AG09309 (cell line): Measurements from ENCODE around the gene PDE9A.

Source experiments
- DNase-seq: peaks from one replicate; pipeline ENCODE4 v3.0.0-alpha.2; 2010; ENCODE audit warnings: low read depth
- H3K4me3 ChIP-seq: 2 replicates; pipeline ENCODE4 v1.5.1; 2011; ENCODE audit warnings: mild to moderate bottlenecking, low read depth, low read length, moderate library complexity; ENCODE audit not compliant: control insufficient read depth
- TF ChIP-seq, protein P1 (sequence below): IDR thresholded peaks from 2 replicates; pipeline ENCODE4 v1.5.1; 2011; ENCODE audit warnings: mild to moderate bottlenecking, low read depth, low read length, inconsistent platforms; ENCODE audit not compliant: insufficient read depth, control insufficient read depth; ENCODE audit errors: missing control alignments

Gene PDE9A

DNA sequence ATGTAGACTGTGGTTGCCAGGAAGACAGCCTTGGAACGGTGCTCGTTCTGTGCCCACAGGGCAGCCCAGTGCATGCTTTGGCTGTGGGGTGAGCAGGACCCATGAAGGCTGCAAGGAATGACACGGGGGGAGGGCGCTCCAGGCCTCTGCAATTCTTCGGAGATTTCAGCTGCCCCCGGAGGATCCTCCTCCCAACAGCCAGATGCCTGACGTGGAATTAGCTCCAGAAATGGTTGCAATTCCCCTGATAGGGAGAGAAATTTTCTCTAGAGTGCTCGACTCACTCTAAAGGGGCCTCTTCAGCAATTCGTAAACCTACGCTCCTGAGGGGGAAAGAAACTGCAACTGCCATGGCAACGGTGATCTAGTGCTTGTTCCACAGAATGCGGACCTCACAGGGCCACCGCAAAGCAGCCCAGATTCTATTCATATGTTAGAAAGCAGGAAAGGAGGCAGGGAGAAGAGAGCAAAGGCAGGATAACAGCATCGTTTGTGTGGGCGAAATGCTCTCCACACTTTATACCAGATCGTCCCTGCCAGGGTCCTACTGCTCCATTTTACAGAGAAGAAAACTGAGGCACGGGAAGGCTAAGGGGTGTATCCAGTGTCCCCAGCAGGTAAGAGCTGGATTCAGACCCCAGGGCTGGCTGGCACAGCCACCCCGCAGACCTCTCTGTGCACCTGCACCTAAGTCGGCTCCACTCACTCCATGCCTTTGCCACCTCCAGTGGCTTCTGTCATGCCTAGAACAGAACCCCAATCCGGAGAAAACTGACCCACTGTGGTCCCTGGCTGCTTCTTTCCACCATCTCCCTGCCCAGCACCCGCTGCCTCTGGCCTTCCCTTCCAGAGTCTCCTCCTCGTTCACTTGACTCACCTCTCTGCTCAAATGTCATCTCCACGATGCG, 11.9 kb upstream of the PDE9A start:
- TF ChIP-seq, protein P1, sequence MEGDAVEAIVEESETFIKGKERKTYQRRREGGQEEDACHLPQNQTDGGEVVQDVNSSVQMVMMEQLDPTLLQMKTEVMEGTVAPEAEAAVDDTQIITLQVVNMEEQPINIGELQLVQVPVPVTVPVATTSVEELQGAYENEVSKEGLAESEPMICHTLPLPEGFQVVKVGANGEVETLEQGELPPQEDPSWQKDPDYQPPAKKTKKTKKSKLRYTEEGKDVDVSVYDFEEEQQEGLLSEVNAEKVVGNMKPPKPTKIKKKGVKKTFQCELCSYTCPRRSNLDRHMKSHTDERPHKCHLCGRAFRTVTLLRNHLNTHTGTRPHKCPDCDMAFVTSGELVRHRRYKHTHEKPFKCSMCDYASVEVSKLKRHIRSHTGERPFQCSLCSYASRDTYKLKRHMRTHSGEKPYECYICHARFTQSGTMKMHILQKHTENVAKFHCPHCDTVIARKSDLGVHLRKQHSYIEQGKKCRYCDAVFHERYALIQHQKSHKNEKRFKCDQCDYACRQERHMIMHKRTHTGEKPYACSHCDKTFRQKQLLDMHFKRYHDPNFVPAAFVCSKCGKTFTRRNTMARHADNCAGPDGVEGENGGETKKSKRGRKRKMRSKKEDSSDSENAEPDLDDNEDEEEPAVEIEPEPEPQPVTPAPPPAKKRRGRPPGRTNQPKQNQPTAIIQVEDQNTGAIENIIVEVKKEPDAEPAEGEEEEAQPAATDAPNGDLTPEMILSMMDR, result no peak
- H3K4me3 ChIP-seq, result no peak overlapping the region
- DNase-seq, result no peak

DNA sequence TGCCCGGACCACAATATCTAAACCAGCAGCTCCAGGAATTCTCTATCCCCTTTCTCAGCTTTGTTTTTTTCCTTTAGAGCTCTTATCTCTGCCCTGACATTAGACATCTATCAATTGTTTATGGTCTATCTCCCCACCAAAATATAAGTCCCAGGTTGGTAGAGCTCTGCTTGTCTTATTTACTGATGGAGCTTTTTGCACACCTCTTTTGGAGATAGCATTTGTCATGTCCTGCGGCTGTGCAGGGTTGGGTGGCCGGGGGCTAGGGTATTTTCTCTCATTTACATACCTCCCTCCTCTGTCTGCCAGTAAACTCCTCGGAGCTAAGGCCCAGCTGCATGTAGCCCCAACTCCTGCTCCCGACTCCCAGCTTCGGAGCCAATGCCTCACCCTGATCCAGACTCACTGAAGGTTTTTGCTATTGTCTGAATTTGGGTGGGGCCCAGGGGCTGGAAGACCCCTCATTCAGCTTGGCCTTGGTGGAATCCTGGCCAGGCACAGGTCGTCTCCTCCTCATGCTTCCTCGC, 11.1 kb upstream of the PDE9A start:
- TF ChIP-seq, protein P1, result no peak
- no peak overlapping the region for H3K4me3 ChIP-seq
- DNase-seq, result no peak

DNA sequence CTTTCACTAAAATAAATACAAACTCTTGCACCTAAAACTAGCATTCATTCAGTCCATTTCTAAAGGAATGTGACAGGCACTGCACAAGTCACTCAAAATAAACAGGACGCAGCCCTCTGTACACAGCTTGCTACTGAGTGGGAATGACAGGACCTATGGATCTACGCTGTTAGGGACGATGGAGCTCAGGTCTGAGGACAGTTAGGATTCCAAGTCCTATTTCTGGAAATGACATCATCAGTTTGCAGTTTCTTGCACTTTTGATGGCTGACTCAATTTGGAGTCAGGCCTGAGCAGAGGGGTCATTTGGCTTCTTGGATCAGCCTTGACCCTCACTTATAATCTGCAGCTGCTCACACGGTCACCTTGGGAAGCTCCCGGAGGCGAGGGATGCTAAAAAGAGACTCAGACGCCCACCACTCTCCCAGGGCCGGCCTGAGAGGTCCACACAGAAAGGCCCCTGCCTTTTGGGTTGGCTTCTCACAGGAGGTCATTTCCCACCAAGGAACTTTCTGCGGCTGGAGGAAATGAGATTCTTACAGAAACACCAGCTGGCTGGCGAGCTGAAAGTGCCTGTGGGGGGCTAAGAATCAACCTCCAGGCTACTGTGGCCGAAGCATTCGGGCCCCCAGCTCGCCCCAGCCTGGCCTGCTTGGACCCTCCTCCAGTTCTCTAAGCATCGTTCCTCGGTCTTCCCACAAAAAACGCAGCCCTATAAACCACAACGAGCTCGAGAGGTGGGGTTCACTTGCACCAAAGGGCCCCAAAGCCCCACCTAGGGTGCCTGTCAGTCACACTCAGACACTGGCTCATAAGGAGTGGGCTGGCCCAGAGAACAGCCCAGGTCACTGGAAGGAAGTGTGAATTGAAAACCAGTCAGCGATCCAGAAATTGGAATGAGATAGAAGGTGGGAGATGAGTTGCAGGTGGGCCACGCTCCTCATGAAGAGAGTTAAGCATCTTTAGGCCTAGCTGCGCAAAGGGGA, 8.9 kb upstream of the PDE9A start:
- no peak for DNase-seq
- no peak overlapping the region for H3K4me3 ChIP-seq
- TF ChIP-seq, protein P1, result no peak

DNA sequence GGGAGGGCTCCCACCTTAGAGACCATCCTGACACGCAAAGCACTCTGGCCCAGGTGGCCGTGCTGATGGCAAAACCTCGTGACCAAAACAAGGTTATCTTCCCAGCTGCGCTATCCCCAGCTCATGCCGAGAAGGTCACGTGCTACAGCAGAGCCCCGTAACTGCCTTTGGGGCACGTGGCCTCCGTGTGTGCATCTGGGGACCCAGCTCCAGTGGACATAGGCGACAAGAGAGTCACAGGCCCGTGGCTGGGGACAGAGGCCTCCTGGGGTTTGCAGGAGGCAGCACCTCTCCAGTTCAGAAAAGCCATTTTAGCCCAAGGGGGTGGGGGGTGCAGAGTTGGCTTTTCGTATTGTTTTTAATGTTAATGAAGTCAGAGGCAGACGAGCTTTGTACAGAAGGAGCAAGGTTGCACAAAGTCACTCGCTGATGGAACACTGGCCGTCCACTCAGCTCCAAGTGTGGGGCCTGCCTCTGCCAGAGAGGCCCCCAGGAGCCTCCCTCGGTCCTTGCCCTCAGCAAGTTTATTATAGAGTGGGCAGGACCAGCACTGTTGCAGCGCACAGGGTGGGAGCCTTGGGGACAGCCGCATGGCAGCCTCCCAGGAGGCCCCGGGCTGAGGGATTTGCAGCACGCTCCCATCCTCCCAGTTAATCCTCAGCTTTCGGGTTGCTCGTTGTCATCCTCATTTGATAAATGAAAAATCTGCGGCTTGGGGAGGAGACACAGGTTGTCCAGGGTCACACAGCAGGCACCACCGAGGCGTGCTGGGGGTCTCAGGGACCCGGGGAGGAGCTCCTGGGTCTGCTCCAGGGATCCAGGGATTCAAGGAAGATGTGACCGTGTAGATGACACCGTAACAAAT, 8.0 kb upstream of the PDE9A start:
- TF ChIP-seq, protein P1, result no peak
- no peak for DNase-seq
- no peak overlapping the region for H3K4me3 ChIP-seq

DNA sequence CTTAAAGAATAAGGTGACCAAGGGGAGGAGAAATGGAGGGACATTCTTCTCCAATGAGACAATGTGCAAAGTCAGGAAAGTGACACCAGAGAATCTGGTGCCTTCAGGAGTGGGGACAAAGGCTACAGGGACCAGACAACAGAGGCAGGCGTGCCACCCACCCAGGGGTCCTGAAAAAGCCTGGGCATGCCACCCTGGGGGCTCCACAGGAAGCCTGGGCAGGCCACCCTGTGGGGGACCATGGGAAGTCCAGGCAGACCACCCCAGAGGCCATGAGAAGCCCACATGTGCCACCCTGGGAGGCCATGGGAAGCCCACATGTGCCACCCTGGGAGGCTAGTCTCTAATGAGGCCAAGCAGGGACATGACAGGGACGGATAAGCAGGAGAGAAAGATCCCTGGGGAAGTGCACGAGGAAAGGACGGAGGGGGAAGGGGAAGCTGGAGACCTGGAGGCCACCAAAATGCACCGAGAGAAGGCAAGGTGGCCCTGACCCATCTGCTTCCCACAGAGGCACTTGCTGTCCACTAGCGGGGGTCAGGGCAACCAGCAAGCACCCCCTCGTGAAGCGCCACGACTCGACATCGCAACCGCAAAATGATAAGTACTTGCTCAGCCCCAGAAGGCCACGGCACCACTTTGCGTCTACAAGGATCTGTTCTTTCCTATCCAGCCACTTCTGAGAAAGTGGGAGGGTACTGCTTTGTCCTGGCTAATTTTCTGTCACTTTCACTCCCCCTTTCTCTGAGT, 7.2 kb upstream of the PDE9A start:
- no peak for DNase-seq
- TF ChIP-seq, protein P1, result no peak
- no peak overlapping the region for H3K4me3 ChIP-seq
